Inferior parietal cortex (tissue), 1 donor: ENCODE measurements around the gene TRH.
"Not testable (repeated sequence)": the region's sequence is repeated elsewhere in the genome, so short reads cannot be mapped to it uniquely, and the experiment has no call there.

ENCODE experiments used
- DNase-seq: peaks from one replicate; pipeline ENCODE4 v3.0.0-alpha.2; 2016; ENCODE audit errors: extremely low spot score

The TRH gene

DNA sequence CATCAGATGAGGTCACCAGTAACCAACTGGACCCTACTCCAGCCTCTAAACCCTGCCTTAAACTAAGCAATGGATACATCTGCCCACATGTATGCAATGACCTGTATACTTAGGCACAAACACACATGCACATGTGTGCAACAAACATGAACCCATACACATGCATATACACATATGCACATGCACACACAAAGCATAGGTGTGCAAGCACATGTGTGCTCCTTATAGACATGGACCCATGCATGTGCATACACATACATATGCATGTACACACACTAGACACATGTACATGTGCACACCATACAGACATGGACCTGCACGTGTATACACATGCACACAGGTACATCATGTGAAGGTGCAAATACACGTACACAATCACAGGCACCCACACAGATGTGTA, 8.6 kb upstream of the TRH start:
- no peak for DNase-seq

DNA sequence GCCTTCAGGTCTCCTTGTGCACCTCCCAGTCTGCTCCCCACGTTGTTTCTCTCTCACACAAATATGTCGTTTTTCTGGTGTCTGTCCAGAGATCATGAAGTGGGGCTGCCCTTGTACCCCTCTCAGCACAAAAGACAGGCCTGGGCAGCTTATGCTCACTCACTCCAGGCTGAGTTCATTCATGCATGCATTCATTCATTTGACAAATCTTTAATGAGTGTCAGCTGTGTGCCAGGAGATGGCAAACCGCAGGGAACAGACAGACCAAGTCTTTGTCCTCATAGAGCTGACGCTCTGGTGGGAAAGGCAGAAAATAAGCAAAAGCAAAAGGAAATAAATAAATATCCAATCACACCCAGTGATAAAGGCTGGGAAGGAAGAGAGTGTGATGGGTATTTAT, 7.6 kb upstream of the TRH start:
- no peak for DNase-seq

DNA sequence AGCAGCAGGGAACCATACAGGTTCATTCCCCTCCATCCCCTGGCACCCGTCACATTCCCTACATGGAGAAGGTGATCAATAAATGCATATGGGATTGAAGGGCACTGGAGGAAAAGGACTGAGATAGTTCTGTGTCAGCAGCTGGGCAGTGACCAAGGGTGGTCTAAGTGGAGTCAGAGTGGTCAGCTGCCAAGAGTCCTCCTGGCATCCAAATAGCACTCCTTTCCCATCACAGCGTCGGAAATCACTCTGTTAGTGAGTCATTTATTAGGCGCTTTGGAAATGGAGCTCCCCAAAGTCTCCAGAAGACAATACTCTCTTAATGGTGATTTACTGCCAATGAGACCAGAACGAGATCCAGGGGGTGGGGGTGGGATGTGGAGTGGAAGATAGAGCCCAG, 6.8 kb upstream of the TRH start:
- no peak for DNase-seq

DNA sequence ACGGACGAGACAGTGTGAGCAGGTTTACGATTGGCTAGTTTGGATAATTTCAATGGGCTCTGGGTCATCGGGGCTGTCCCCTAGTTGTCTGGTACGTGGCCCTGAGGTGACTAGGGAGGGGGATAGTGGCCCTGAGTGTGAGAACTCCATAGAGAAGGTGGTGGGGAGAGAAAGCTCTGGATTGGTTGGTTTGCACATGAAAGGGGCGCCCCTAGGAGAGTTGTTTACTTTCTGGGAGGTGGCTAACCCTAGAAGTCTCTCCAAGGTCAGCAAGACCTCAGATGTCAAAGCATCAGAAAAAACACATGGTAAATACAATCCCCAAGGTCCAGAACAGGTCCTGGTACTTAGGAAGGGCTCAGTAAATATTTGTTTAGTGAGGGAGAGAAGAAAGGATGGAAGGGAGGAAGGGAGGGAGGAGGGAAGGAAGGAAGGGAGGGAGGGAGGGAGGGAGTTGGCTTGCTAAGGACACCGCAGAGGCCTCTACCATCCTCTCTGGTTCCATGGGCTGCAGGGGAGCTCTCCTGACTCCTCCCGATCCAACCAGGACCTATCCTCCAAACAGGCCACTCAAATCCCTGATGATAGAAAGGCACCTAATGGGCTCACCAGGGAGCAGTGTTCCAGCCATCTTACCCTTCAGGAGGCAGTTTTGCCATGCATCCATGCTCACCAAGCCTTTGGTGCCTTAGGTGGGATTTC, 3.0 kb upstream of the TRH start:
- DNase-seq: no peak

DNA sequence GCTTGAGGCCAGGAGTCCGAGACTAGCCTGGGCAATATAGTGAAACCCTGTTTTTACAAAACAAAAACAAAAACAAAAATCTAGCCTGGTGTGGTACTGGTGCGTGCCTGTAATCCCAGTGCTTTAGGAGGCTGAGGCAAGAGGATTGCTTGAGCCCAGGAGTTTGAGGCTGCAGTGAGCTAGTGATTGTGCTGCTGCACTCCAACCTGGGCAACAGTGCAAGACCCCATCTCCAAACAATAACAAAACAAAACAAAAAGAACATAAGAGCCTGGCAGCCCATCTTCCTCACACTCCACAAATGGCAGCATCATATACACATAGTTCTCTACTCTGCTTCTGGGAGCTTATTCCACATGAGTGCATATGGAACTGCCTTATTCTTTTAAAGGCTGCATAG, 2.2 kb upstream of the TRH start:
- DNase-seq: no peak

DNA sequence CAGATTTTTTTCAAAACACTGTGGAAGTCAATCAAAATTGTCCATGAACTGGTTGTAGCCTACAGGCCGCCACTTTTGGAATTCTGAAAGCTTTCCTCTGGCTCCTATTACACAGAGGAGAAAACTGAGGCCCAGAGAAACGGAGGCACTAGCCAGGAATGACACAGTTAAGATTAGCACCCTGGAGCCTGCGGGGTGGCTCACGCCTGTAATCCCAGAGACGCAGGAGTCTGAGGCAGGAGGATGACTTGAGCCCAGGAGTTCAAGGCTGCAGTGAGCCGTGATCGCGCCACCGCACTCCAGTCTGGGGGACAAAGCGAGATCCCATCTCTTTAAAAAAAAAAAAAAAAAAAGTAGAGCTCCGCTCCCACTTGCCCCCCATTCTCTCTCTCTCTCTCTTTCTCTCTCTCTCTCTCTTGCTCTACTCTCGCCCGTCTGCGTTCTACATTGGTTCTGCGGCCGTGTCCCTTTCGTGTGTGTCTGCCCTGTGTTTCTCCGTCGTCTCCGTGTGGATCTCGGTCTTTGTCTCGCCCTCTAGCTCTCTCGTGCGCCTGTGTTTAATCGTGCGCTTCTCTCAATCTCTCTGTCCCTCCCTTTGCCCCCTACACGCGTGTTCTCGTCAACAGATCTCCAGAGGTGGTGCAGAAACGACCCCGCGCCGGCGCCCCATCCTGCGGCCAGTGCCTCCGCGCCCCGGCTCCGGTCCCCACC, 512 bp upstream of the TRH start:
- DNase-seq: no peak

DNA sequence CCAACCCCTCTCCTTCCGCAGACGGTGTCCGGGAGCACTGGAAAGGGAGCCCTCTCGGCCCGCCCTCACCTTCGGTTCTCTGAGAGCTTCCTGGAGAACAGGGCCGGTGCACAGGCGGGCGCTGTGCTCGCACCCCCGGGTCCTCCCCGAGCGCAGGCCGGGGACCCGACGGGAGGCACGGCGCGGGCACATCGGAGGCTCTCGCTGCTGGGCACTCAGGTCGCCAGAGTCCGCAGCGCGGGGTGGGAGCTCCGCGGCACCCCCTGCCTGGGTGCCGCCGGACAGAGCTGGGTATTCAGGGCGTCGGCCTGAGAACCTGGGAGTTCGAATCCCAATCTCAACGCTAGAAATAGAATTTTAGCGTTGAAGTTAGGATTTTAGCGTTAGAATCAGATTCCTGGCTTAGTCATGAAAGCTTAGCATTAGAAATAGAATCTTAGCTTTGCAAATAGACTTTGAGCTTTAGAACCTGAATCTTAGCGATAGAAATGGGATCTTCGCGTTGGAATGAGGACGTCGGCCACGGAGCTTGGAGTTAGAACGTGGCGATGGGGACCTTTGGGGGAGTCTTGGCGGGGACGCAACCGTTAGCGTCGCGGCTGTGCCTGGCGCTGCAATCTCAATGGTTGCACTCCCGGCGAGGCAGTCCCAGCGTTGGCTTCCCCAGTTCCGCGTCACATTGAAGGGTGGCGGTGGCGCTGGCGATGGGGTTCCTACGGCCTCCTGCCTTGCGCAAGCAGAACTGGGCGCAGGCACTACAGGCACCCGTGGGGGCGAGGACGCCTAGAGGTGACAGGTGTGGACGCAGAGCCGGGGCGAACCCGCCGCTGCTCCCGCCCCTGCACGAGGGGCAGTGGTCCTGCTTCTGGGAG, 549 bp downstream of the TRH start:
- no peak for DNase-seq

DNA sequence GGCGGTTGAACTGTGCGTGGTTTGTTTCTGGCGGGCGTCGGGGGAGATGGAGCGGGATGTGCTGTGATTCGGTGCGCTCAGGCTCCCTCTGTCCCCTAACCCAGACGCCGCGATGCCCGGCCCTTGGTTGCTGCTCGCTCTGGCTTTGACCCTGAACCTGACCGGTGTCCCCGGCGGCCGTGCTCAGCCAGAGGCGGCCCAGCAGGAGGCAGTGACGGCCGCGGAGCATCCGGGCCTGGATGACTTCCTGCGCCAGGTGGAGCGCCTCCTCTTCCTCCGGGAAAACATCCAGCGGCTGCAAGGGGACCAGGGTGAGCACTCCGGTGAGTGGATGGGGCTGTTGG, 1.2 kb downstream of the TRH start:
- no peak for DNase-seq

DNA sequence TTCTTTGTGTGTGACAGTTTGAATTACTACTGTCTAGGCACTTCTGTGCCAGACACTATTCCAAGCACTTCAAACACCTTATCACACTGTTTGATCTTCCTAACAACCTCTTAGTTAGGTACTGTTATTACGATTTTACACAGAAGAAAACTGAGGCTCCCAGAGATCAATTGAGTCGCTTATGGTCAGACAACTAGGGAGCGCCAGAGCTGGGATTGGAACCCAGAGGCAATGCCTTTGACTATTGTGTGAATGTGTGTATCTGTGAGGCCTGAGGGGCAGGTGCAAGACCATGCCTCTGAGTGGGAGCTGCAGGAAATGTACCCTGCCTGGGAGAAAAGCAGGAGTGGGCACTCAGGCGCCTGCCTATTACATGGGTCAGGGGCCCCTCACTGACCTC, 1.8 kb downstream of the TRH start:
- DNase-seq: no peak

DNA sequence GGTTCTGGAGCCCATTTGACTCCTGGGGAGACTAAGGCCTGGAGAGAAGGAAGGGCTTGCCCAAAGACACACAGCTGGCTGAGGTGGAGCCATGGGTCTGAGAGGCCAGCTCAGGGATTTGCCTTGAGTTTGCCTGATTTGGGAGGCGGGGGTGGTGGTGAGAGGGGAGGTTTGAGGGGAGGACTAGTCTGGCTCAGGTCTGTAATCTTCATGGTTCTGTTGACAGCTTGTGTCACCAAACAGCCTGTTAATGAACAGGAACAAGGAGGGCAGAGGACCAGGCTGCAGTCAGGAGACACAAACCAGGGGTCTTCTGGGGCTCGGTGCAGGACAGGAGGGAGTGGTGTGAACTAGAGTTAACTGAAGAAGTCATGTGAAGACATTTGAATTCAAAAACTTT, 3.6 kb downstream of the TRH start:
- no peak for DNase-seq

DNA sequence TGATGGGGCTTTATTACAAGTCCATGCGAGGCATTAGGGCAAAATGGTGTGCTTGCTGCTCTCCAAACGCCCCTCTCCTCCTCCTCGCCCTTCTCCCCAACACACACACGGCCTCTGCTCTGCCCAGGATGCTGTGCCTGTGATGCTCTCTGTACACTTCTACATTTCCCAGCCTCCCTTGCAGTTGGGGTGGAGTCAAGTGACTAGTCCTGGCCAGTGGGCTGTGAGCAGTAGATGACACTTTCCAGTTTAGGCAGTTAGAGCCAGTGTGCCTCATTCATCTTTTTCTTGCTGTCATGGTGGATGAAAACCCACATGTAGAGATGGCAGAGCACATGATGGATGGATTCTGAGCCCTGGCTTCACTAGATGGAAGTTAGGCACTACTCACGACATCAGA, 5.4 kb downstream of the TRH start:
- DNase-seq: no peak

DNA sequence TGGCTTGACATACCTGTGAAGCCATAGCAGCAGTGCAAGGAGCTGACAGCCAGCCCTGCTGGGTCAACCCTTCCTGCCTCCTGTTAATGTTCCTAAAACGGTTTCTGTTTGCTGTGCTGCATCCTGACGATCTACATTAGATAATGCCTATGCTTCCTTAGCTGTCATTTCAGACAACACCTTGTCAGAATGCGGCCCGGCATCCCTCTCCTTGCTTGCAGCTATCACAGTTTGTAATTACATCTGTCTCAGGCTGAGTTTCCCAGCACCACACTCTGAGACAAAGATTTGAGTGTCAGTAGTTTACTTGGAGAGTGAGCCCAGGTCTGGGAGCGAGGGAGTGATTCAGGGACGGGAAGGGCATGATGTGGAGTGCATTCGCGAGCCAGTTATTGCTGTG, 9.0 kb downstream of the TRH start:
- no peak for DNase-seq

DNA sequence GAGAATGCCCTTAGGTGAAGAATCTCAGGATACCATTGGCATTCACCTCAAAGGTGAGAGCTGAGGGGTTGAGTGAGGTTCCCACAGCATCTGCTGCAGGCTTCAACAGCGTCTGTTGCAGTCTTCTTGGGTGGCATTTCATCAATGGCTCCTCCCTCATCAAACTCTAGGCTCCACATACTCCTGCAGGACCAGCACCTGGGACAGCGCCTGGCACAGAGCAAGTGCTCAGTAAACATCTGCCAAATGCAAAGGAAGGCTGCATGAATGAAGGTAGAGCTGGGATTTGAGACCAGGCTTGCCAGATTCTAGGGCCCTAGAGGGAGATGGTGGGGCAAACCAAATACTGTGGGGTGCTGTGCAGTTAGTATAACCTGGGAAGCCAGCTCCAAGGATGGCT, 9.6 kb downstream of the TRH start:
- no peak for DNase-seq

DNA sequence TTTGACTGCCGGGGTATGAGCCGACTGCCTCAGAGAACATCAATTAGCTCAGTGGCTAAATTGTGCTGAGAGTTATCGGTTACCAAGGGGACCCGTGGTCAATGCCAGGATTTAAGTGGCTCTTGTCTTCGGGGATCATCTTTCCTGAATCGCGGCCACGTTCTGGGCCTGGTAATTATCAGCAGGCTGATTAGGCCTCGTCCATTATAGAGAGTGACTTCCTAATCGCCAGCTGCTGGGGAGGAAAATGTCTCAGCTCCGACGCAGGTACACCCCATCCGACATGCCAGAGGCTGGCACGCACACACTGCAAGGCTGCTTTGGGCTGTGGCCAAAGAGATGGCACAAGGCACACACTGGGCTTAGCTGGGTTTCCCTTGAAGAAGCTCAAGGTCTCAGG, 10.6 kb downstream of the TRH start:
- no peak for DNase-seq

DNA sequence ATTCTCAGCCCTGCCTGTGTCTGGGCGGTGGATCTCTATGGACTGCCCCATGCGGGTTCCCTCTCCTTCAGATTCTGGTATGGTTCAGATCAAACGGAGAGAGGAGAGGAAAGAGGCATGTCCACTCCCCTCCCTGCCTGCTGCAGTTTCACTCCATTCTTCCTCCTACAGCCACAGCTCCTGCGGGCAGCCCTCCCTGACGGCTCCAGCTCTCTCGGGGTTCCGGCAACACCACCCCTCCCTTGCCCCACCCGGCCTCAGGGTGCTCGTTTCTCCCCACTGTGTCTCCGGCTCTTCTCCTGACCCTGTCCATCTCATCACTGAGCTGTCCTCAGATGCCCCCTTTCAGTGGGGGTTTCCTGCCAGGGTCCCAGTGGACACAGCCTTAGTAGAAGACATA, 13.9 kb downstream of the TRH start:
- no peak for DNase-seq

DNA sequence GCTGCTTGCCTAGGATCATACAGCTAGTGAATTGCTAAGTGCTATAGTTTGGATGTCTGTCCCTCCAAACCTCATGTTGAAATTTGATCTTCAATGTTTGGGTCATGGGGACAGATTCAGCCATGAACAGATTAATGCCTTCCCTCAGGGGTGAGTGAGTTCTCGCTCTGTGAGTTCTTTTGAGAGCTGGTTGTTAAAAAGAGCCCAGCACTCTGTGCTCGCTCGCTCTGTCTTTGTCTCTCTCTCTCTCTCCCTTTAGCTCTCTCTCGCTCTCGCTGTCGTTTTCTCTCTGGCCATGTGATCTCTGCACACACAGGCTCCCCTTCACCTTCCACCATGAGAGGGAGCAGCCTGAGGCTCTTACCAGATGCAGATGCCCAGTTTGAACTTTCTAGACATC, 14.9 kb downstream of the TRH start:
- DNase-seq: no peak

DNA sequence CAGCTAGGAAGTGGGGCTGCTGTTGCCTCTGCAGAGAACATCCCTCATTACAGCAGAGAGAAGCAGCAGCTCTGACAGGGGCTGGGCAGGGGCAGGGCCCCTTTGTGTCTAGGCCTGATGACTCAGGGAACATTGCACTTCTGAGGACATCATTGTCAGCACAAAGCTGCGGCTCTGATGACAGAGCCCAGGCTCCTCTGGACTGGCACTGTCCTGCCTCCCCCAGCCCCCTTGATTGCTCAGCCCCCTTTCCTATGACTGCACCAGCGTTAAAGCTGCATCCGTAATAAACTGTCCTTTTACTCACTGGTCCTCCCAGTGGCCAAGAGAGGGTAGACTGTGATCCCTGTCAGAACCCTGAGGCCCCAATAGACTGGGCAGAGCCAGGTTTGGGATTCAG, 18.3 kb downstream of the TRH start:
- DNase-seq: no peak

DNA sequence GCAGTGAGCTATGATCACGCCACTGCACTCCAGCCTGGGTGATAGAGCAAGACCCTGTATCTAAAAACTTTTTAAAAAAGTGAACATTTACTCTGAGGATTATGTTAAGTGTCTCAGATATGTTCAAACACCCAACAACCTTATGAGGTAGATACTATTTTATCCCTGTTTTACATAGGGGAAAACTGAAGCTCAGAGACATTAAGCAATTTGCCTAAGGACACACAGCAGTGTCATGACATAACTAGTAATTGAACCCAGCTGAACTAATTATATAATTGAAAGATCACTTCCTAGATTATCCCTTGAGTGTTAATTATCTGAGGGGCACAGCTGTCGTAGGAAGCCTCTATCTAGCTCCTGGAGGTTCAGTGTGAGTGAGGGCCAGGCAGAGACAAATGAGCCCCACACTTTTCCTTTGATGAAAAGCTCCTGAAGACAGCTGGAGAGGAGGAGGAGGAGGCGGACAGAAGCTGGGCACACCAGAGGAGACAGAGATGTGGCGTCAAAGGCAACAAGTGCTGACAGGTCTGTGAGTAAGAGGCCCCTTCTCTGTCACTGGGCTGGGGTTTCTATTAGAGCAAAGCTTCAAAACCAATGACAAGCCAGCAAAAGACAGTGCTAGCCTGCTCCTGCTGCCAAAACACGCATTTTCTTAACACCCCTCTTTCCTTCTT, 20.5 kb downstream of the TRH start:
- no peak for DNase-seq

DNA sequence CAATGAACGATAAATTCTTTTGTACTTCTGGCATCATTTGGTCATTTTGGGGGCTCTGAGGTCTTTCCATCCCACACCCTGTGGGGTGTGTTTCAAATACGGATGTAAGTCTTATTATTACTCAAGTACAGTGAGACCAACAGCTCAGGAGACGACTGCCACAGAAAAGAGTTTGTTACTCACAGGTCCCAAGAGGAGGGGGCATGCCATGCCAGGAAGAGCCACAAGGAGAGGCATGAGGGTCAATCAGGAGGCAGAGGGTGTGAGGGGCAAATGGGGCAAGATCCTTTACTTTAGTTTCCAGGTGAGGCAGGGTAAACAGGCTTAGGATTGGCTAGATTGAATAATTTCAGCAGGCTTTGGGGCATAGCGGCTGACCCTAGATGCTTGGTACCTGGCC, 21.6 kb downstream of the TRH start:
- DNase-seq: no peak

DNA sequence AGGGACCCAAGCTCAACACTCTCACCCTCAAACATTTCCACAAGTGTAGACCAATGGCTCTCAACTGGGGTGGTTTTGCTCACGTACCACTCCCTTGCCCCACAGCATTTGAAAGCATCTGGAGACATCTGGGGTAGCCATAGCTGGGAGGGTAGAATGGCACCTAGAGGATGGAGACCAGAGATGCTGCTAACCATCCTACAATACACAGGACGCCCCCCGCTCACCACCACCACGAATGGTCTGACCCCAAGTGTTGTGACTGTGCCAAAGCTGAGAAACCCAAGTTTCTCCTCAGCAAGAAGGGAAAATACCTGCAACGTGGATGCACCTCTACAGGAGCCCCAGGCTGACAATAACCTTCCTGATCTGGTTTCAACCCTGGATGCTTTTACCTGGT, 24.7 kb downstream of the TRH start:
- not testable (repeated sequence) for DNase-seq

DNA sequence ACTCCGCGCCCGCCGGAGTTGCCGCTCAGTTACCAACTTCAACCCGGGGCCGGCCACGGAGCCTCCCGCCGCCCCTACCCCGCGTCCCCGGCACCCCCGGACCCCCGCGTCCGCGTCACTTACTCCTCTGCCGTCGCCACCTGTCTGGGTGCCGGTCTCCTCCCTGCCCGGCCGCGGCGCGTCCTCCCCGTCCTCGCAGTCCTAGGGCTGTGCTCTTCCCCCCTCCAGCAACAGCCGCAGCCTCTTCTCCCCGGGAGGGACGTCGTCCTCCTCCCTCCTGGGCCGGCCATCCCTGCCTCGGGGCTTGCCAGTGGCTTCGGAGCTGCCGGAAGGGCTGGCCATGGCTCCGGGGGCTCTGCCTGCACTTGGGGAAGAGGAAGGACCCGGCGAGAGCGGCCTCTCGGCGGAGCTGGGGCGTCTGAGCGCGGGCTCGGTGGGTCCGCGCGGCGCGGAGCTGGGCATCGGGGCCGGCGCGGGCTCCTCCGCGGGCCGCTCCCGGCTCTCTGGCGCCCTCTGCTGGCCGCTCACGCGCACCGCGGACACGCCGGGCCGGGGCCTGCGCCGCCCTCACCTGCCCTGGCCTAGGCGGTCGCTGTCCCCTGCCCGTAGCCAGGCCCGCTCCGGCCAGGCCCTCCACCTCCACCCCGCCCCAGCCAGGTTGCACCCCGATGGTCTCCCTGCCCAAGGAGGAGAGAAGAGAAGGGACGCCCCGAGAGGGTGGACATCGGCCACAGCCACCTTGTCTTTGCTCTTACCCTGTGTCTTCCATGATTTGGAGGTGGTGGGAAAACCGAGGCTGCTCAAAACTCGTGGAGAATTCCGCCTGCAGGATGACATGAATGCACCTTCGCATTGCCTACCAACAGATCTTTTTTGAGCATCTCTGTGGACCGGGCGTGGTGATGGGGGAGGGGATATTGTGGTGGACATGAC, 28.4 kb downstream of the TRH start:
- not testable (repeated sequence) for DNase-seq
